Measurements from ENCODE around the gene DAPP1.

The DAPP1 gene

GRCh38 chr4:99863804-99864203 is 47.2 kb downstream of the DAPP1 start:
- TF ChIP-seq CTCF (IDR thresholded peaks at IDR 0.05; ENCODE audit: low read depth, low read length), result no peak
- H3K4me3 ChIP-seq (ENCODE audit: low read depth, low read length), result no peak overlapping the region

DNA sequence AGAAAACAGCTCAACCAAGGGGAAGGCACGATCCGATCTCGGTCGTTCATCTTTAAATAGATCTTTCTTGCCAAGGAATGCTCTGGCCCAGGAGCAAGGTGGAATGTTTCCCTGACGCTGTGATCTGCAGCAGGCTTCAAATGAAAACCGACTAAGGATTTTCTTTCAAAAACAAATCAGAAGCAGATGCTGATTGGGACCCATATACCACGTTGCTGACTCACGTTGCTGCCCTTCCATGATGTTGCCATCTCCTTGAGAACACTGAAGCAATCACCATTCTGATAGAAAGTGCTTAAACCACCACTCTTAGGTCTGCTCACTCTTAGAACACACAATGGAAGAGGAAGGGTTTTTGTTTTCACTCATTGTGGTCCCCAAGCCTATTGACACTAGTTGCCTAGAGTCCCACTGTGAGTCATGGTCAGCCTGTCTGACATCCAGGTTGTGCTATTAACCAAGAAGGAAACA is 51.5 kb downstream of the DAPP1 start:
- H3K4me3 ChIP-seq (ENCODE audit: low read depth, low read length), result no peak overlapping the region
- no peak for TF ChIP-seq CTCF (IDR thresholded peaks at IDR 0.05; ENCODE audit: low read depth, low read length)

- H3K4me3 ChIP-seq (ENCODE audit: low read depth, low read length), result no peak overlapping the region
- no peak for TF ChIP-seq CTCF (IDR thresholded peaks at IDR 0.05; ENCODE audit: low read depth, low read length)
These were observed 55.9 kb downstream of the DAPP1 start for GRCh38 chr4:99872570-99872969.

DNA sequence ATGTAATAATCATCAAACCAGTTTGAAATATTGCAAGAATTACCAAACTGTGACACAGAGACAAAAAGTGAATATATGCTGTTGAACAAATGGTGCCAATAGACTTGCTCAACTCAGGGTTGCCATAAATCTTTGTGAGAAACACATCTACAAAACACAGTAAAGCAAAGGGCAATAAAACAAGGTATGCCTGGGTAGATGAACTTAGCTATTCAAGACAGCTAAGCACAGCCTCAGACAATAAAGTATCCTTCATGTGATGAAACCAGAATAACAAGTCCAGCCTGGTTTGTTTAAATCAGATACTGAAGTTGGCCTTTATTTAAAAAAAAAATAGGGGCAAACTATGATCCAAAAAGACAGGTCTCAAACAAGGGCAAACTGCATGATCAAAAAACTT is 58.4 kb downstream of the DAPP1 start:
- no peak overlapping the region for H3K4me3 ChIP-seq (ENCODE audit: low read depth, low read length)
- TF ChIP-seq CTCF (IDR thresholded peaks at IDR 0.05; ENCODE audit: low read depth, low read length), result no peak

- no peak for TF ChIP-seq CTCF (IDR thresholded peaks at IDR 0.05; ENCODE audit: low read depth, low read length)
- no peak overlapping the region for H3K4me3 ChIP-seq (ENCODE audit: low read depth, low read length)
These were observed 60.3 kb downstream of the DAPP1 start for GRCh38 chr4:99876946-99877345.

DNA sequence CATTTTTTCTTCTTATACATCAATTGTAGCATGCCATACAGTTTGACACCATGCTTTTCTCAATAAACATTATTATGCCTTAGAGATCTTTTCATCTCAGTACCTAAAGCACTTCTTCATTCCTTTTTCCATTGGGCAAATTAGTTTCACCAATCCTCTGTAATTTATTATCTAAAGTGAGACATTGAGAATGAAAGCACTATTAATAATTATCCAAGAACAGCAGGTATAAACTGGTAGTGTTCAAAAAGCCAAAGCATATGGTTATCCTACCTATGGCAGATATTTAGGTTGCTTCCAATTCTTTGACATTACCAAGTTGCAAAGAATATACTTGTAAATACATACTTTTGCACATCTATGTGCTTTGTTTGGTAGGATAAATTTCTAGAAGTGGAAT is 62.0 kb downstream of the DAPP1 start:
- no peak overlapping the region for H3K4me3 ChIP-seq (ENCODE audit: low read depth, low read length)
- no peak for TF ChIP-seq CTCF (IDR thresholded peaks at IDR 0.05; ENCODE audit: low read depth, low read length)

- no peak for TF ChIP-seq CTCF (IDR thresholded peaks at IDR 0.05; ENCODE audit: low read depth, low read length)
- H3K4me3 ChIP-seq (ENCODE audit: low read depth, low read length), result no peak overlapping the region
These were observed 62.8 kb downstream of the DAPP1 start for GRCh38 chr4:99879458-99879857.
